Nephron (organoid): ENCODE measurements around the gene PRKCSH.
"Not testable (repeated sequence)": the region's sequence is repeated elsewhere in the genome, so short reads cannot be mapped to it uniquely, and the experiment has no call there.

ENCODE experiments used
- H3K27ac Mint-ChIP-seq, 3 experiments: 2 replicates each; pipeline ENCODE4 v1.8.0; 2020; ENCODE audit warnings: mixed read lengths in 3 of 3, mild to moderate bottlenecking in 2 of 3, moderate library complexity in 1 of 3
- H3K27me3 Mint-ChIP-seq: 2 replicates; pipeline ENCODE4 v1.8.0; 2021; ENCODE audit warnings: low read depth, mild to moderate bottlenecking, moderate library complexity, mixed read lengths
- H3K36me3 Mint-ChIP-seq: 2 replicates; pipeline ENCODE4 v1.8.0; 2020; ENCODE audit warnings: low read depth, mixed read lengths
- H3K4me1 Mint-ChIP-seq: 2 replicates; pipeline ENCODE4 v1.8.0; 2020; ENCODE audit warnings: mixed read lengths
- H3K4me3 Mint-ChIP-seq, 3 experiments: 2 replicates each; pipeline ENCODE4 v1.8.0; 2020; ENCODE audit warnings: mild to moderate bottlenecking in 3 of 3, mixed read lengths in 3 of 3, moderate library complexity in 2 of 3
- H3K9me3 Mint-ChIP-seq: 2 replicates; pipeline ENCODE4 v1.8.0; 2020; ENCODE audit warnings: mixed read lengths
- CTCF ChIP-seq, 3 experiments: fragments of 200-600 bp; sonication (generic); IDR thresholded peaks; one replicate each; pipeline ENCODE4 v1.5.0; 2021; ENCODE audit warnings: antibody characterized with exemption in 3 of 3; ENCODE audit not compliant: unreplicated experiment in 3 of 3

Gene PRKCSH

GRCh38 chr19:11451871-11452619, 16.6 kb downstream of the PRKCSH start:
- Mint-ChIP-seq H3K4me1 (peaks cover 9% of the 10 kb centered on the region), H3K27me3 (no peaks in the 10 kb centered on the region), H3K9me3 (no peaks in the 10 kb centered on the region), H3K27ac (peak overlapping the region; percentile 46 to 80 (median 53)), H3K36me3 (no peaks in the 10 kb centered on the region), H3K4me3 (peak overlapping the region; percentile 30 to 64 (median 51))
- TF ChIP-seq CTCF (IDR thresholded peaks at IDR 0.05; ENCODE audit: unreplicated experiment in 3 of 3), result no peak

GRCh38 chr19:11452620-11453310, 17.3 kb downstream of the PRKCSH start:
- no peak for TF ChIP-seq CTCF (IDR thresholded peaks at IDR 0.05; ENCODE audit: unreplicated experiment in 3 of 3)
- Mint-ChIP-seq H3K36me3 (no peaks in the 10 kb centered on the region), H3K9me3 (no peaks in the 10 kb centered on the region), H3K4me3 (peak overlapping the region; percentile 14 to 64 (median 30)), H3K27ac (peak overlapping the region; percentile 46 to 80 (median 53)), H3K4me1 (peaks cover 9% of the 10 kb centered on the region), H3K27me3 (no peaks in the 10 kb centered on the region)

GRCh38 chr19:11453468-11454341, 18.3 kb downstream of the PRKCSH start:
- peaks cover 4% of the 10 kb centered on the region for H3K27me3 Mint-ChIP-seq
- H3K9me3 Mint-ChIP-seq, result no peaks in the 10 kb centered on the region
- H3K27ac Mint-ChIP-seq, result peak overlapping the region in 1 of 3 experiments; percentile 69
- peak overlapping the region in 1 of 3 experiments; percentile 51 for H3K4me3 Mint-ChIP-seq
- no peaks in the 10 kb centered on the region for H3K36me3 Mint-ChIP-seq
- peaks cover 9% of the 10 kb centered on the region for H3K4me1 Mint-ChIP-seq
- TF ChIP-seq CTCF (IDR thresholded peaks at IDR 0.05; ENCODE audit: unreplicated experiment in 3 of 3), result peak; percentile 14 to 28 (median 20)

GRCh38 chr19:11455233-11455554, 19.8 kb downstream of the PRKCSH start:
- not testable (repeated sequence) for H3K27ac Mint-ChIP-seq, H3K4me3 Mint-ChIP-seq, H3K9me3 Mint-ChIP-seq, H3K27me3 Mint-ChIP-seq, H3K36me3 Mint-ChIP-seq, H3K4me1 Mint-ChIP-seq

GRCh38 chr19:11456659-11457058, 21.2 kb downstream of the PRKCSH start:
- no peaks in the 10 kb centered on the region for H3K9me3 Mint-ChIP-seq
- no peaks in the 10 kb centered on the region for H3K36me3 Mint-ChIP-seq
- H3K27me3 Mint-ChIP-seq, result peaks cover 4% of the 10 kb centered on the region
- no peak for TF ChIP-seq CTCF (IDR thresholded peaks at IDR 0.05; ENCODE audit: unreplicated experiment in 3 of 3)
- no peak overlapping the region for H3K27ac Mint-ChIP-seq
- no peak overlapping the region for H3K4me3 Mint-ChIP-seq
- H3K4me1 Mint-ChIP-seq, result peaks cover 9% of the 10 kb centered on the region

- Mint-ChIP-seq H3K27ac (no peak overlapping the region), H3K27me3 (peaks cover 4% of the 10 kb centered on the region), H3K36me3 (no peaks in the 10 kb centered on the region), H3K4me1 (peaks cover 6% of the 10 kb centered on the region), H3K9me3 (no peaks in the 10 kb centered on the region), H3K4me3 (no peak overlapping the region)
- TF ChIP-seq CTCF (IDR thresholded peaks at IDR 0.05; ENCODE audit: unreplicated experiment in 3 of 3), result no peak
These were observed 21.7 kb downstream of the PRKCSH start for GRCh38 chr19:11457115-11457514.
